ENCODE measurements around the gene CYB5D1.
"Not testable (repeated sequence)": the region's sequence is repeated elsewhere in the genome, so short reads cannot be mapped to it uniquely, and the experiment has no call there.

CYB5D1 gene, protein sequence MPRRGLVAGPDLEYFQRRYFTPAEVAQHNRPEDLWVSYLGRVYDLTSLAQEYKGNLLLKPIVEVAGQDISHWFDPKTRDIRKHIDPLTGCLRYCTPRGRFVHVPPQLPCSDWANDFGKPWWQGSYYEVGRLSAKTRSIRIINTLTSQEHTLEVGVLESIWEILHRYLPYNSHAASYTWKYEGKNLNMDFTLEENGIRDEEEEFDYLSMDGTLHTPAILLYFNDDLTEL

GRCh38 chr17:7857713-7858521 is at the start of gene CYB5D1:
CYB5D1 (plus strand) TSS chr17:7858003; CDS start chr17:7858135, 132 bp downstream.
- peak; percentile 88 for DNase-seq

DNA sequence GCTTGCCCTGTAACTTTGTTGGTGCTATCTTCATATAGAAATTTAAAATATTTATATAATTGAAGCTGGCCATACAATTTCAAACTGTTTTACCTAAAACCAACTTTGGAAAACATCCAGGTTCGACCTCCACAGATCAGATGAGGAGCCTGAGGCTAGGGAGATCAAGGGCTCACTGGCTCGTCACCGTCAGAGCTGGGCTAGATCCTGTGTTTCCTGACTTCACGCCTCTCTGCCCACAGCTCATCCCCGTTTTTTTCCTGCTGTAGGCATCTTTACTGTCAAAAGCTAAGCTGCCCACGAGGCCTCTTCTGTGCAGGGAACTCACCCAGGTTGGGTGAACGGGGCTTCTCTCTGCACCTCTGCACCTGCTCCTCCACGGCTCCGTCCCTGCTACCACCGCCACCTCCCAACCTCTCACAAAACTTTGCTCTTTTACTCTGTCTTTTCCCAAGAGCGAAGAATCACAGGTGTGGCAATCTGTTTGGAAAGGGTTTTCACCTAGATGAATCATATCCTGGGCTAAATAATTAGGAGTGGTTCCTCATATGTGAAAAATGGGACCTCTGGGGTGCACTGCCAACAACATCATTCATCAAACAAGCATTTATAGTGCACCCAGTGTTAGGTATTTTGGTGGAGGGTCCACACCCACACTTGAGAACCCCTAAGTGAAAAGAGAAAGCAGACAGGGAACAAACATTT is 48.6 kb upstream of the CYB5D1 start:
- no peak for DNase-seq

DNA sequence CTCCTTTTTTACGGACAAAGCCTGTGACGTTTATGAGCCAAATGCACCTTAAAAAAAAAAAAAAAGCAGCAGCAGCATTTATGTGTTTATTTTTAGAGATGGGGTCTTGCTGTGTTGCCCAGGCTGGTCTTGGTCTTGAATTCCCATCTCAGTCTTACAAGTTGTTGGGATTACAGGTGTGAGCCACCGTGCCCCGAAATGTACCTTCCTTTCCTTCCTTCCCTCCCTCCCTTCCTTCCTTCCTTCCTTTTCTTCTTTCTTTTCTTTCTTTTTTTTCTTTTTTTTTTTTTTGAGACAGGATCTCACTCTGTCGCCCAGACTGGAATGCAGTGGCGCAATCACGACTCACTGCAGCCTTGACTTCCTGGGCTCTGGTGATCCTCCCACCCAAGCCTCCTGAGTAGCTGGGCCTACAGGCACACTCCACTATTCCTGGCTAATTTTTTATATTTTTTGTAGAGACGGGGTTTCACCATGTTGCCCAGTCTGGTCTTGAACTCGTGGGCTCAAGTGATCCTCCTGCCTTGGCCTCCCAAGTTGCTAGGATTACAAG is 47.9 kb upstream of the CYB5D1 start:
- DNase-seq, result not testable (repeated sequence)

GRCh38 chr17:7811251-7811650 is 46.6 kb upstream of the CYB5D1 start:
- no peak for DNase-seq

GRCh38 chr17:7814969-7815368 is 42.8 kb upstream of the CYB5D1 start:
- no peak for DNase-seq

GRCh38 chr17:7816926-7817642 is 40.7 kb upstream of the CYB5D1 start:
- DNase-seq, result no peak

DNA sequence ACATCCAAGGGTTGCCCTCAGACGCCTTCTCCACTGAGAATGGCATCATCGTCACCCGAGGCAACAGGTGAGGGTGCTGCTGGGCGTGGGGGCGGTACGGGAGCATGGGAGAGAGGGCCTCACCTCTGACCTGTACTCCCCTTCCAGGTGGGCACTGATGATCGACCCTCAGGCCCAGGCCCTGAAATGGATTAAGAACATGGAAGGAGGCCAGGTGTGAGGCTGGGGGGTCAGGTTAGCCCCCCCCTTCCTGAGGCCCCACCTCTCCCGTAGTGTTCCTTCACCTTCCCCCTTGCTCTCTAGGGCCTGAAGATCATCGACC is 40.2 kb upstream of the CYB5D1 start:
- no peak for DNase-seq

- DNase-seq, result no peak
Measured at GRCh38 chr17:7818026-7818425, 39.8 kb upstream of the CYB5D1 start.

GRCh38 chr17:7818746-7819645 is 38.8 kb upstream of the CYB5D1 start:
- DNase-seq, result no peak

DNA sequence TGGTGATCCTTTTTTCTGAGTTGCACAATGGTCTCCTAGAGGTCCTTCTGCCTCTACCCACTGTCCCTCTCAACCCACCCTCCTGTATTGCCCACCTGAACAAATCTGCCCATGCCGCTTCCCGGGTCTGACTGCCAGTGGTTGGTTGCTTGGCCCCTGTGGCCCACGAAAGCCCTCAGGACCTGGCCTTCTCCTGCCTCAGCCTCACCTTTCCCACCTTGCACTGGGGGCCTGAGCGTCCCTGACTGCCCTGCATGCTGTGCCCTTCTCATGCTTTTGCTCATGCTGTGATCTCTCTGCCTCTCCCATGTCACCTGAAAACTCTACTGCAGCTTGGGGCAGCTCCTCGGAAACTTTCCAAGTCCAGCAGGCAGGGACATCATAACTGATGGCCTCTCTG is 37.6 kb upstream of the CYB5D1 start:
- DNase-seq, result no peak

DNA sequence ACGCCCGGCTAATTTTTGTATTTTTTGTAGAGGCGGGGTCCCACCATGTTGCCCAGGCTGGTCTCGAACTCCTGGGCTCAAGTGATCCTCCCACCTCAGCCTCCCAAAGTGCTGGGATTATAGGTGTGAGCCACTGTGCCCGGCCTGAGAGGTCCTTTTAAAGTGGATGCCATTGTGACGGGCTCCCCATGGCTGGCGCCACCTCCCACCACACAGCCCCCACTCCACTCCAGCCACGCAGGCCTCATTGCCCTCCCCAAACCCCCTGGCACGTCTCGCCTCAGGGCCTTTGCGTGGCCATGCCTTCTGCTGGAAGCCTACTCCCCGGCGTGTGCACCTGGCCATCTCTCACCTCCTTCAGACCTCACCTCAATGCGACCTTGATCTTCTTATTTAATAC is 35.7 kb upstream of the CYB5D1 start:
- no peak for DNase-seq

GRCh38 chr17:7823581-7824001 is 34.2 kb upstream of the CYB5D1 start:
- no peak for DNase-seq

GRCh38 chr17:7824021-7824924 is 33.5 kb upstream of the CYB5D1 start:
- DNase-seq, result no peak

DNA sequence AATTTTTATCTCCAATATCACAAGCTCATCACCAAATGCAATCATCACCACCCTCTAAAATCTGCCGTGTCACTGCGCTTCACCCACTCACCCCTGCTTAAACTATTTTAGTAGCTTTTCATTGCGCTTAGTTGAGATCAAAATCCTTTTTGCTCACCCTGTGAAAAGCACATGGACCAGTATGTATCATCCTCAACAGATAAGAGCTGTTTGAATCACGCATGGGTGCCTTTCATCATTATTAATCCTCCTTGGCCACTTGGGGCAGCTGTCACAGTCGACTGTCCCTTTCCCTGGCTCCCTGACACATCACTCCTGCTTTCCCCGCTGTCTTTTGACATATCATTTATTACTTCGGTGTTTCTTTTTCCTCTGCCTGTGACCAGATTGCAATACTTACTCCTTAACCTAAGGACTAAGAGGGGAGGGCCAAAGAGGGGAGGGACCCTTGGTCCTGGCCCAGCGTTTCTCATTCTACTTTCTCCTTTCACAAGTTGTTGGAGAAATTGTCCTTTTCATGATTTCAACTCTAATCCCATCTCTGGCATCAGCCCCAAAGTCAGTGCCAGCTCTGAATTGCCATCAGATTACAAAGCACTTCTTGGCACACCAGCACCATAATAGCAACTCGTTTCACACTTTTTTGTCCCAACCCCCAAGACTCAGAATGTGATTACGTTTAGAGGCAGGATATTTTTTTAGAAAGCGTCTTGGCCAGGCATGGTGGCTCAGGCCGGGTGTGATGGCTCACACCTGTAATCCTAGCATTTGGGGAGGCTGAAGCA is 32.4 kb upstream of the CYB5D1 start:
- DNase-seq, result no peak

DNA sequence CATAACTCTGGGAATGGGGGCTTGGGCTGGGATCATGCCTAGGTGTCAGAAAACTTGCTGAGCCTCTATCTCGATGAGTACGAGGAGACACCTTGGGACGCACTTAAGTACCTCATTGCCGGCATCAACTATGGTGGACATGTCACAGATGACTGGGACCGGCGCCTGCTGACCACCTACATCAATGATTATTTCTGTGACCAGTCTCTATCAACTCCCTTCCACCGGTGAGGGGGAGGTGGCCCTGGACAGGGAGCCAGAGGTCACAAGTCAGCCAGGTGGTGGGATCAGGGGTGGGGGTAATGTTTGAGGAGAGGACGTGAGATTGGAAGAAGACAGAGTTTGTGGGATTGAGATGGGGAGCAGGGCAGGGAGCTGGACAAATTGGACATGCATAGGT is 27.2 kb upstream of the CYB5D1 start:
- no peak for DNase-seq

DNA sequence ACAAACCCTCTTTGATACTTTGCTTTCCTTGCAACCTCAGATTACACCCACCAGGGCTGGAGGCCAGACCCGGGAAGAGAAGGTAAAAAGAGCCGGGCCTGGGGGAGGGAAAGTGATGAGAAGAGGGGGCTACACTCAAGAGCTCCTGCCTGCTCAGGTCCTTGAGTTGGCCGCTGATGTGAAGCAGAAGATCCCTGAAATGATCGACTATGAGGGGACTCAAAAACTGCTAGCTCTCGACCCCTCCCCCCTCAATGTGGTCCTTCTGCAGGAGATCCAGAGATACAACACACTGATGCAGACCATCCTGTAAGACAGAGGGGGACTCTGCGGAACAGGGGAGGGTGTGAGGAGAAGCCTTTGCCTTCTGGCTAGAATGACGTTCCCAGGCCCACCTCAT is 26.6 kb upstream of the CYB5D1 start:
- no peak for DNase-seq

DNA sequence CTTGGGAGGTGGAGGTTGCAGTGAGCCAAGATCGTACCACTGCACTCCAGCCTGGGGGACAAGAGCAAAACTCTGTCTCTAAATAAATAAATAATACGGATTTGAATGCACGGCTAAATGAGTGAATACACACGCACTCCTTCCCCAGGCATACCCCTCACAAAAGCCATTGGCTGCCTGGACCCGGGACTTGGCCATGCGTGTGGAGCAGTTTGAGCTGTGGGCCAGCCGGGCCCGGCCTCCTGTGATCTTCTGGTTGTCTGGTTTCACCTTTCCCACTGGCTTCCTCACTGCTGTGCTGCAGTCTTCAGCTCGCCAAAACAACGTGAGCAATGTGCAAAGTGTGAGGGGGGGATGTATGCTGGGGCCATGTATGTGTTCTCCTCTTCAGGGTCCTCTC is 25.4 kb upstream of the CYB5D1 start:
- no peak for DNase-seq

DNA sequence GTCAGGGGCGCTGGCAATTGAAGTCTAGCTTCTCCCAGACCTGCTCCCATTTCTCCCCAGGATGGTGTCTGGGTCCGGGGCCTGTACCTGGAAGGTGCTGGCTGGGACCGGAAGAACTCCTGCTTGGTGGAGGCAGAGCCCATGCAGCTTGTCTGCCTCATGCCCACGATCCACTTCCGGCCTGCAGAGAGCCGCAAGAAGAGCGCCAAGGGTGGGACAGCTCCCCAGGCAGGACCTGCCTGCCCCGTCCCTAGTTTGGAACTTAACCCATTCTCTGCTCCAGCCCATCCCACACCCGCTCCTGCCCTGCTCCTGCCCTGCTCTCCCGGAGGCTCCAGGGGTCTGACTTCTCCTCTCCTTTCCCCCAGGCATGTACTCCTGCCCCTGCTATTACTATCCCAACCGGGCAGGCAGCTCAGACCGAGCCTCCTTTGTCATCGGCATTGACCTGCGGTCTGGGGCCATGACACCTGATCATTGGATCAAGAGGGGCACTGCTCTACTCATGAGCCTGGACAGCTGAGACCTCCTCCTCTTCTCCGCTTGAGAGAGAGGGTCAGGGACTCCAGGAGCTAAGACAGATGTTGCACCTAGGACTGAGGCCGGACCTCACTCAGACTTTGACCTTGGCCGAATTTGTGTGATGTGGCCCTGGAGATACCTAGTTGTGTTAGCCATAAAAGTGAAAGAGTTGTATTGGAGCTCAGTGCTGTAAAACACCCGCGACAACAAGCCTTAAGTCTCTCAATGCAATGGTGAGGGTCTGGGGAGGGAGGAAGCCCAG is 24.6 kb upstream of the CYB5D1 start:
- no peak for DNase-seq
